Measurements from ENCODE around the gene ADSL. TPM values are rescaled to one million over a fixed set of nuclear protein-coding genes. Genes with fewer than 3 reads are reported as not detected.
A peak's percentile ranks its signal among the peaks of the same experiment; 100 is the strongest.

Gene ADSL
- polyA plus RNA-seq, 1 donor, result 83.9 TPM

GRCh38 chr22:40433416-40434090, 87.3 kb downstream of the ADSL start:
- Histone ChIP-seq H3K4me3 (ENCODE audit: low read length) (no peak overlapping the region), H3K9me3 (ENCODE audit: control insufficient read depth, low read depth, low read length) (no peaks in the 10 kb centered on the region), H3K36me3 (ENCODE audit: control insufficient read depth, insufficient read depth, low read length) (peaks cover 27% of the 10 kb centered on the region), H3K27ac (ENCODE audit: low read length) (no peak overlapping the region), H3K27me3 (ENCODE audit: control insufficient read depth, insufficient read depth, low read length) (no peaks in the 10 kb centered on the region), H3K4me1 (ENCODE audit: control insufficient read depth, insufficient read depth, low read length) (no peaks in the 10 kb centered on the region)
- DNase-seq, result no peak
- no CpG with 5 or more reads among the region's 3 CpGs for WGBS (ENCODE audit: insufficient coverage, low lambda C conversion rate)

- 100% methylated on average over 2 of the region's 3 CpGs for WGBS (ENCODE audit: insufficient coverage, low lambda C conversion rate)
- Histone ChIP-seq H3K36me3 (ENCODE audit: control insufficient read depth, insufficient read depth, low read length) (peaks cover 22% of the 10 kb centered on the region), H3K4me1 (ENCODE audit: control insufficient read depth, insufficient read depth, low read length) (no peaks in the 10 kb centered on the region), H3K27me3 (ENCODE audit: control insufficient read depth, insufficient read depth, low read length) (no peaks in the 10 kb centered on the region), H3K9me3 (ENCODE audit: control insufficient read depth, low read depth, low read length) (no peaks in the 10 kb centered on the region), H3K4me3 (ENCODE audit: low read length) (no peak overlapping the region), H3K27ac (ENCODE audit: low read length) (no peak overlapping the region)
- no peak for DNase-seq
Measured at GRCh38 chr22:40434106-40434505, 87.8 kb downstream of the ADSL start.

- no peak overlapping the region for H3K27ac ChIP-seq (ENCODE audit: low read length)
- H3K4me1 ChIP-seq (ENCODE audit: control insufficient read depth, insufficient read depth, low read length), result no peaks in the 10 kb centered on the region
- no peak overlapping the region for H3K4me3 ChIP-seq (ENCODE audit: low read length)
- no peaks in the 10 kb centered on the region for H3K9me3 ChIP-seq (ENCODE audit: control insufficient read depth, low read depth, low read length)
- 100% methylated on average over 1 of the region's 5 CpGs for WGBS (ENCODE audit: insufficient coverage, low lambda C conversion rate)
- no peaks in the 10 kb centered on the region for H3K27me3 ChIP-seq (ENCODE audit: control insufficient read depth, insufficient read depth, low read length)
- H3K36me3 ChIP-seq (ENCODE audit: control insufficient read depth, insufficient read depth, low read length), result peaks cover 17% of the 10 kb centered on the region
- DNase-seq, result no peak
Measured at GRCh38 chr22:40434745-40435144, 88.4 kb downstream of the ADSL start.

- peaks cover 5% of the 10 kb centered on the region for H3K36me3 ChIP-seq (ENCODE audit: control insufficient read depth, insufficient read depth, low read length)
- H3K27me3 ChIP-seq (ENCODE audit: control insufficient read depth, insufficient read depth, low read length), result no peaks in the 10 kb centered on the region
- H3K4me1 ChIP-seq (ENCODE audit: control insufficient read depth, insufficient read depth, low read length), result no peaks in the 10 kb centered on the region
- WGBS (ENCODE audit: insufficient coverage, low lambda C conversion rate), result 20% methylated on average over 1 of the region's 12 CpGs
- DNase-seq, result peak in 1 of 2 donors; percentile 52
- no peaks in the 10 kb centered on the region for H3K9me3 ChIP-seq (ENCODE audit: control insufficient read depth, low read depth, low read length)
- H3K4me3 ChIP-seq (ENCODE audit: low read length), result no peak overlapping the region
- no peak overlapping the region for H3K27ac ChIP-seq (ENCODE audit: low read length)
Measured at GRCh38 chr22:40436505-40437431, 90.5 kb downstream of the ADSL start.

Other genes starting within 250 kb of the ADSL start
- gene TNRC6B, start 168.6 kb upstream of the ADSL start, polyA plus RNA-seq, result 8.3 TPM
- 66.5 TPM for gene SGSM3, start 24.1 kb downstream of the ADSL start, polyA plus RNA-seq